Natural killer cell (primary cell): ENCODE data around the gene ABCC8. TPM values are rescaled to one million over a fixed set of nuclear protein-coding genes. Genes with fewer than 3 reads are reported as not detected.

ENCODE experiments used
- ATAC-seq, 3 donors: fragments of 150-1000 bp in 2 of 3; fragments of 200-7000 bp in 1 of 3; cut with Tn5 transposase; 1 replicate in 1 of 3; 2 replicates in 2 of 3; pipeline ENCODE4 v1.10.0; 2021; ENCODE audit warnings: mild to moderate bottlenecking in 2 of 3, moderate library complexity in 2 of 3
- DNase-seq, 2 donors: peaks; one replicate each; pipeline versions ENCODE4 v3.0.0 to v3.0.0-alpha.2; 2013 to 2021; ENCODE audit warnings: mixed read lengths in 1 of 2
- H3K27ac ChIP-seq: one replicate; pipeline ENCODE4 v1.5.1; 2013; ENCODE audit warnings: mild to moderate bottlenecking, low read length
- H3K27me3 ChIP-seq: one replicate; pipeline ENCODE4 v1.6.1; 2013; ENCODE audit warnings: low read length; ENCODE audit not compliant: control insufficient read depth, insufficient read depth
- H3K36me3 ChIP-seq: one replicate; pipeline ENCODE4 v1.6.1; 2013; ENCODE audit warnings: low read length; ENCODE audit not compliant: control insufficient read depth, insufficient read depth
- H3K4me1 ChIP-seq: one replicate; pipeline ENCODE4 v1.6.1; 2013; ENCODE audit warnings: low read length; ENCODE audit not compliant: control insufficient read depth, insufficient read depth
- H3K4me3 ChIP-seq: one replicate; pipeline ENCODE4 v1.5.1; 2013; ENCODE audit warnings: low read length
- H3K9me3 ChIP-seq: one replicate; pipeline ENCODE4 v1.6.1; 2013; ENCODE audit warnings: low read length; ENCODE audit not compliant: control insufficient read depth, insufficient read depth
- H3K27ac Mint-ChIP-seq, 2 donors: one replicate each; pipeline ENCODE4 v1.8.0; 2022; ENCODE audit warnings: mild to moderate bottlenecking in 2 of 2, mixed read lengths in 2 of 2, moderate library complexity in 1 of 2
- H3K27me3 Mint-ChIP-seq, 2 donors: one replicate each; pipeline ENCODE4 v1.8.0; 2022; ENCODE audit warnings: low read depth in 2 of 2, mixed read lengths in 2 of 2
- H3K36me3 Mint-ChIP-seq: one replicate; pipeline ENCODE4 v1.8.0; 2022; ENCODE audit warnings: mixed read lengths
- H3K4me1 Mint-ChIP-seq, 2 donors: one replicate each; pipeline ENCODE4 v1.8.0; 2022; ENCODE audit warnings: mixed read lengths in 2 of 2
- H3K4me3 Mint-ChIP-seq: one replicate; pipeline ENCODE4 v1.8.0; 2022; ENCODE audit warnings: mild to moderate bottlenecking, moderate library complexity, mixed read lengths
- H3K9me3 Mint-ChIP-seq, 2 donors: one replicate each; pipeline ENCODE4 v1.8.0; 2022; ENCODE audit warnings: mixed read lengths in 2 of 2
- WGBS: methylation state at CpG from one replicate; pipeline ENCODE4 v1.1.7; 2013; ENCODE audit warnings: missing lambda C conversion rate; ENCODE audit not compliant: insufficient coverage; 5-methylcytosine and 5-hydroxymethylcytosine counted together
- intact Hi-C: fragments of 100-400 bp; cut with micrococcal nuclease; formaldehyde crosslinking; loops from one replicate; pipeline ENCODE4 v1.14.2; 2022
- total RNA-seq, 4 donors: library from RNA; stranded (reverse); fragments of 120-200 nt in 1 of 4; gene quantifications; one replicate each; pipeline versions ENCODE4 v1.2.3 to v1.2.4, GENCODE V29; 2013 to 2022
- TF ChIP-seq, protein P1 (sequence below): fragments of 200-600 bp; IDR thresholded peaks from one replicate; pipeline ENCODE4 v1.8.0; 2022; ENCODE audit warnings: antibody characterized with exemption

Gene ABCC8
- total RNA-seq, 3 donors from 2014 or later (not counting 1 experiment from before 2014, with no cell fraction given): not detected

DNA sequence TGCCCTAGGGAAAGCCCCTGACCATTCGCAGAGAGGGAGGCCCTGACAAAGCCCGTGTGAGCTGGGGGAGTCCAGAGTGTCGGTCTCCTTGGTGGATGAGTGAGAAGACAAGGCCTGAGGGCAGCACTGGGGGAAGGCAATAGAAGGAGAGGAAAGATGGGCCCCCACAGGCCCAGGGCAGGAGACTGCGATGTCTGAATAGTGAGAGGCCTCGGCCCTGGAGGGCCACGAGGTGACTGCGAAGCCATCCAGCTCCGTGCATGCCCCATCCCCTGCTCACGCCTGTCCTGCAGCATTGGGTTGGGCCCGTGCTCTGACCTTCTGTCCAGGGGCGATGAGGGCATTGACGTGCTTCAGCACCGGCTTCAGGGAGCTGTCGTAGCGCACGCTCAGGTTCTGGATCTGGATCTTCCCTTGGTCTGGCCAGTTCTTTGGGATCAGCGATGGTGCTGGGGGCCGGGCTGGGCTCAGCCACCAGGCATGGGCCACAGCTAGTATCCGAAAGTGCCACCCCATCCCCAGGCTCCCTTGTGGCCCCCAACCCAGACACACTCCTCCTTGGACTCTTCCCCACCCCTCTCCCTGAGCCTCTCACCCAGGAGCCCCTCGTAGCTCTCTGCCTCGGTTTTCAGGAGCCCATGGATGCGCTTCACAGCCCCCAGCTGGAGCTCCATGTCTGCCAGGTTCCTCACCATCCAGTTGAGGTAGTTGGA, 79.9 kb downstream of the ABCC8 start:
- H3K36me3 Mint-ChIP-seq: no peaks in the 10 kb centered on the region

DNA sequence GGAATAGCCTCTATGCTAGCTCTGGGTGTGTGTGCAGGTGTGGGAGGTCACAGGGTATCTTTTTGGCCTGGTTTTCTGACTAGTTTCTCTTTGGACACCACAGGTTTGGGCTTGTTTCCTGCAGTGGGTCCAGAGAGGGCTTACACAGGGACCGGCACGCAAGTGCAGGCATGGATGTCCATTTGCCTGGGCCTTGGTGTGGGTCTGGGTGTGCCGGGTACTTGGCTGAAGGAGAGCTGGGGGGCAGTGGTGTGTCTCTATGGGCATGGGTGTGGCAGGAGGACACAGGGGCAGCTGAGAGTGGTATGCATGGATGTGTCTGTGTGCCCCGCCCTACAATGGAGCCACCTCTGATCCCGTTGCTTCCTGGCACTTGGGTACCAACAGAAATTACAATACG, 80.7 kb downstream of the ABCC8 start:
- Mint-ChIP-seq H3K27me3 (peaks cover 0 to 7% of the 10 kb centered on the region in 2 donors), H3K4me3 (no peak overlapping the region)

More for the DNA sequence above, 79.9 kb downstream of the ABCC8 start:
- TF ChIP-seq, protein P1, sequence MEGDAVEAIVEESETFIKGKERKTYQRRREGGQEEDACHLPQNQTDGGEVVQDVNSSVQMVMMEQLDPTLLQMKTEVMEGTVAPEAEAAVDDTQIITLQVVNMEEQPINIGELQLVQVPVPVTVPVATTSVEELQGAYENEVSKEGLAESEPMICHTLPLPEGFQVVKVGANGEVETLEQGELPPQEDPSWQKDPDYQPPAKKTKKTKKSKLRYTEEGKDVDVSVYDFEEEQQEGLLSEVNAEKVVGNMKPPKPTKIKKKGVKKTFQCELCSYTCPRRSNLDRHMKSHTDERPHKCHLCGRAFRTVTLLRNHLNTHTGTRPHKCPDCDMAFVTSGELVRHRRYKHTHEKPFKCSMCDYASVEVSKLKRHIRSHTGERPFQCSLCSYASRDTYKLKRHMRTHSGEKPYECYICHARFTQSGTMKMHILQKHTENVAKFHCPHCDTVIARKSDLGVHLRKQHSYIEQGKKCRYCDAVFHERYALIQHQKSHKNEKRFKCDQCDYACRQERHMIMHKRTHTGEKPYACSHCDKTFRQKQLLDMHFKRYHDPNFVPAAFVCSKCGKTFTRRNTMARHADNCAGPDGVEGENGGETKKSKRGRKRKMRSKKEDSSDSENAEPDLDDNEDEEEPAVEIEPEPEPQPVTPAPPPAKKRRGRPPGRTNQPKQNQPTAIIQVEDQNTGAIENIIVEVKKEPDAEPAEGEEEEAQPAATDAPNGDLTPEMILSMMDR: no peak
- intact Hi-C loops: no loop called here
- Histone ChIP-seq H3K4me3 (no peak overlapping the region), H3K27ac (no peak overlapping the region), H3K27me3 (no peaks in the 10 kb centered on the region), H3K9me3 (no peaks in the 10 kb centered on the region), H3K4me1 (peaks cover 6% of the 10 kb centered on the region), H3K36me3 (no peaks in the 10 kb centered on the region)
- H3K4me1 Mint-ChIP-seq: no peaks in the 10 kb centered on the region
- no peaks in the 10 kb centered on the region for H3K9me3 Mint-ChIP-seq
- ATAC-seq (no peak), DNase-seq (no peak)
- no peak overlapping the region for H3K27ac Mint-ChIP-seq
- peaks cover 0 to 7% of the 10 kb centered on the region in 2 donors for H3K27me3 Mint-ChIP-seq
- WGBS: 90% methylated on average over 22 of the region's 22 CpGs
- no peak overlapping the region for H3K4me3 Mint-ChIP-seq

DNA sequence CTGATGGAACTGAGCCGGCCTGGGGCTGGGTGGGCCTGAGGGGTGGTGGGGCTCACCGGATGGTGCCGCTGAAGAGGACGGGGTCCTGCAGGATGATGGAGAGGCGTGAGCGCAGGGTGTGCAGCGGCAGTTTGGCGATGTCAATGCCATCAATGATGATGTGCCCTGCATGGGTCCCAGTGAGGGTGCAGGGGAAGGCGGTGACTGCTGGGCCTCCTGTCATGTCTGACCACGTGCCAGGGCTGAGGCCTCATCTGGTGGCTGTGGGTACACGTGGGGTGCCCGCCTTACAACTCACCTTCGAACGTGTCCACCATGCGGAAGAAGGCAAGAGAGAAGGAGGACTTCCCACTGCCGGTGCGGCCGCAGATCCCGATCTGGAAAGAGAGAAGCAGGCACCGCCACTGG, 81.1 kb downstream of the ABCC8 start:
- H3K36me3 ChIP-seq: no peaks in the 10 kb centered on the region
- H3K36me3 Mint-ChIP-seq: no peaks in the 10 kb centered on the region
- H3K27ac Mint-ChIP-seq: no peak overlapping the region
- no peaks in the 10 kb centered on the region for H3K4me1 Mint-ChIP-seq
- no peak overlapping the region for H3K27ac ChIP-seq
- no peaks in the 10 kb centered on the region for H3K9me3 ChIP-seq
- peaks cover 0 to 7% of the 10 kb centered on the region in 2 donors for H3K27me3 Mint-ChIP-seq
- no peaks in the 10 kb centered on the region for H3K9me3 Mint-ChIP-seq
- intact Hi-C loops: no loop called here
- no peak overlapping the region for H3K4me3 Mint-ChIP-seq
- 91% methylated on average over 20 of the region's 20 CpGs for WGBS
- no peak for DNase-seq
- ATAC-seq: no peak
- no peaks in the 10 kb centered on the region for H3K27me3 ChIP-seq
- TF ChIP-seq, protein P1: no peak
- peaks cover 3% of the 10 kb centered on the region for H3K4me1 ChIP-seq
- H3K4me3 ChIP-seq: no peak overlapping the region

More for the DNA sequence above, 80.7 kb downstream of the ABCC8 start:
- Histone ChIP-seq H3K27ac (no peak overlapping the region), H3K36me3 (no peaks in the 10 kb centered on the region), H3K27me3 (no peaks in the 10 kb centered on the region), H3K4me3 (no peak overlapping the region), H3K4me1 (peaks cover 6% of the 10 kb centered on the region), H3K9me3 (no peaks in the 10 kb centered on the region)
- no peak for DNase-seq
- TF ChIP-seq, protein P1: no peak
- no peak overlapping the region for H3K27ac Mint-ChIP-seq
- ATAC-seq: no peak
- H3K36me3 Mint-ChIP-seq: no peaks in the 10 kb centered on the region
- intact Hi-C loops: no loop called here
- H3K4me1 Mint-ChIP-seq: no peaks in the 10 kb centered on the region
- no peaks in the 10 kb centered on the region for H3K9me3 Mint-ChIP-seq
- WGBS: 92% methylated on average over 6 of the region's 6 CpGs
